Measurements from ENCODE around the gene DISP1.

GRCh38 chr1:222821239-222821638, 6.4 kb downstream of the DISP1 start:
- TF ChIP-seq EP300 (IDR thresholded peaks at IDR 0.05): no peak
- TF ChIP-seq CTCF (IDR thresholded peaks at IDR 0.05): no peak
